ENCODE data around the gene CADPS.

Gene CADPS

DNA sequence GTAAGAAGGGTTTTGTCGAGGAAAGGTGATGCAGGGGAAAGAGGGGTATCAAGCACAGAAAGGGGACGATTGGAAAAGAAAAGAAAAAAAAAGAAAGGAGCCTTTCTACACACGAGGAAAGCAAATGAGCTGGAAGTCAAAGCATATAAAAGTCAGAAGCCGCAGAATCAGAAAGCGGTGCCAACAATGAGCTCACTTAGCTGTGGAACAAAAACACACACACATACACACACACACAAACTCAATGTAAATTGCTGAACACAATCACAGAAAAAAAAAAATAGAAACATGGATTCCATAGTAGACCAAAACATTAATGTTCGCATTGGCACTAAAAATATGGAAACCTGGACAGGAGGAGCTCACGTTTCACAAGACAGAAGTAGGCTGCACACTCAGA, 438.4 kb downstream of the CADPS start:
- H3K4me3 ChIP-seq (replicated peaks; ENCODE audit: low read depth, low read length): no peak overlapping the region
- TF ChIP-seq, protein P1, sequence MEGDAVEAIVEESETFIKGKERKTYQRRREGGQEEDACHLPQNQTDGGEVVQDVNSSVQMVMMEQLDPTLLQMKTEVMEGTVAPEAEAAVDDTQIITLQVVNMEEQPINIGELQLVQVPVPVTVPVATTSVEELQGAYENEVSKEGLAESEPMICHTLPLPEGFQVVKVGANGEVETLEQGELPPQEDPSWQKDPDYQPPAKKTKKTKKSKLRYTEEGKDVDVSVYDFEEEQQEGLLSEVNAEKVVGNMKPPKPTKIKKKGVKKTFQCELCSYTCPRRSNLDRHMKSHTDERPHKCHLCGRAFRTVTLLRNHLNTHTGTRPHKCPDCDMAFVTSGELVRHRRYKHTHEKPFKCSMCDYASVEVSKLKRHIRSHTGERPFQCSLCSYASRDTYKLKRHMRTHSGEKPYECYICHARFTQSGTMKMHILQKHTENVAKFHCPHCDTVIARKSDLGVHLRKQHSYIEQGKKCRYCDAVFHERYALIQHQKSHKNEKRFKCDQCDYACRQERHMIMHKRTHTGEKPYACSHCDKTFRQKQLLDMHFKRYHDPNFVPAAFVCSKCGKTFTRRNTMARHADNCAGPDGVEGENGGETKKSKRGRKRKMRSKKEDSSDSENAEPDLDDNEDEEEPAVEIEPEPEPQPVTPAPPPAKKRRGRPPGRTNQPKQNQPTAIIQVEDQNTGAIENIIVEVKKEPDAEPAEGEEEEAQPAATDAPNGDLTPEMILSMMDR (IDR thresholded peaks at IDR 0.05; ENCODE audit: insufficient read depth, low read length, poor library complexity, severe bottlenecking): no peak
- no peaks in the 10 kb centered on the region for H3K27me3 ChIP-seq (replicated peaks; ENCODE audit: control insufficient read depth, insufficient read depth, low read length)
- H3K36me3 ChIP-seq (ENCODE audit: control insufficient read depth, insufficient read depth, low read length): no peaks in the 10 kb centered on the region
- no peak for DNase-seq (ENCODE audit: extremely low read depth, insufficient read length)

DNA sequence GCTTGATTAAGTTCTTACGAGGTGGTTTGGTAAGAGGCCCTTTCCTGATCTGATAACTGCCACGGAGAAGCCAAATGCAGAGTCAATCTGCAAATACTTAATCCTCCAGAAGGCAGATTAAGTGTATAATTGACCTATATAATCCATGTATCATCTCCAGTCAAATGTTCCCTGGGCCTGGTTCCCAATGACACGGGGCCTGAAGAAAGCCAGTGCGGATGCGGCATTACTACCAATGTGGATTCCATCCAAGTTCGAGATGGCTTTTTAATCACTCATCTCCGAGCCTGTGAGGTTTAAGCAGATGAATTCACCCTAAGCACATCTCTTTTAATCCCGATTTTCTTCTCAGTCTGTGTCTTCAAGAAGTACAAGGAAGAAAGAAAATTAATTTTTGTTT, 441.8 kb downstream of the CADPS start:
- no peaks in the 10 kb centered on the region for H3K27me3 ChIP-seq (replicated peaks; ENCODE audit: control insufficient read depth, insufficient read depth, low read length)

DNA sequence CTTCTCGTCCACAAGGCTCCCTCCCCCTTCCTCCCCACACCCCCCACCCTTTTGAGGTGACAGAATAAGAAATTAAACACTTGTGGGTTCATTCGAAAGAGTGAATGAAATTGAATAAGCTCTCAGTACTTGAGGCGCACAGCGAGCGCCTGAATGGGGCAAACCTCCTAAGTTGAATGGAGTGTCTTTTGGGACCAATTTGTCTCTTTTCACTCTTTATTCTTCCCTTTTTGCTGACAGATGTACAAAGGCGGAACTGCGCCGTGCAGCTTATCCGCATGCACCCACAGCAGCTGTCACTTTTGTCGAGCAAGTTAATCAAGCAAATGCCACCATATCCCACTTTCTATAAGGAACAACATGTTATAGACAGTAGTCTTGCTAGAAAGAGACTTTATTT, 454.0 kb downstream of the CADPS start:
- no peaks in the 10 kb centered on the region for H3K27me3 ChIP-seq (replicated peaks; ENCODE audit: control insufficient read depth, insufficient read depth, low read length)
- TF ChIP-seq, protein P1 (IDR thresholded peaks at IDR 0.05; ENCODE audit: insufficient read depth, low read length, poor library complexity, severe bottlenecking): no peak
- H3K4me3 ChIP-seq (replicated peaks; ENCODE audit: low read depth, low read length): no peak overlapping the region
- DNase-seq (ENCODE audit: extremely low read depth, insufficient read length): no peak
- no peaks in the 10 kb centered on the region for H3K36me3 ChIP-seq (ENCODE audit: control insufficient read depth, insufficient read depth, low read length)

More for the DNA sequence above, 441.8 kb downstream of the CADPS start:
- Histone ChIP-seq H3K4me3 (replicated peaks; ENCODE audit: low read depth, low read length) (no peak overlapping the region), H3K36me3 (ENCODE audit: control insufficient read depth, insufficient read depth, low read length) (no peaks in the 10 kb centered on the region)
- TF ChIP-seq, protein P1 (IDR thresholded peaks at IDR 0.05; ENCODE audit: insufficient read depth, low read length, poor library complexity, severe bottlenecking): no peak
- no peak for DNase-seq (ENCODE audit: extremely low read depth, insufficient read length)

DNA sequence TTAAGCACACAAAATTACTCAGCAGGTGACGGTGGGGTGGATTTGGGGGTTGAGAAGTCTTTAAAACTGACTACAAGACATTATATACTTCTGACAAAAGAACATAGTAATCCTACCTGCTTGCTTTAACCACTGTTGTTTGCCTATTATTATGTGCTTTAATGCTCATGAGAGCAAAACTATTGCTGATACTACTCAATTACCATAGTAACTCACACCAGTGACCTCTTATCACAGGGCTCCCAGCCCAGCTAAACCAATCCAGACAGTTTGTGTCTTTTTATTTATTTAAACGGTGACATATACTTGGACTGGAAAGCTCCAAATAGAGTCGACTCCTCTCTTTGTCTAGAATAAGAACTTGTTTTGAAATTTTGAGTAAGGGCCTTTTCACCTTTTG, 459.1 kb downstream of the CADPS start:
- H3K4me3 ChIP-seq (replicated peaks; ENCODE audit: low read depth, low read length): no peak overlapping the region
- H3K36me3 ChIP-seq (ENCODE audit: control insufficient read depth, insufficient read depth, low read length): no peaks in the 10 kb centered on the region
- TF ChIP-seq, protein P1 (IDR thresholded peaks at IDR 0.05; ENCODE audit: insufficient read depth, low read length, poor library complexity, severe bottlenecking): no peak
- DNase-seq (ENCODE audit: extremely low read depth, insufficient read length): no peak
- no peaks in the 10 kb centered on the region; the same call in 1 of the 2 replicates for H3K27me3 ChIP-seq (replicated peaks; ENCODE audit: control insufficient read depth, insufficient read depth, low read length)

DNA sequence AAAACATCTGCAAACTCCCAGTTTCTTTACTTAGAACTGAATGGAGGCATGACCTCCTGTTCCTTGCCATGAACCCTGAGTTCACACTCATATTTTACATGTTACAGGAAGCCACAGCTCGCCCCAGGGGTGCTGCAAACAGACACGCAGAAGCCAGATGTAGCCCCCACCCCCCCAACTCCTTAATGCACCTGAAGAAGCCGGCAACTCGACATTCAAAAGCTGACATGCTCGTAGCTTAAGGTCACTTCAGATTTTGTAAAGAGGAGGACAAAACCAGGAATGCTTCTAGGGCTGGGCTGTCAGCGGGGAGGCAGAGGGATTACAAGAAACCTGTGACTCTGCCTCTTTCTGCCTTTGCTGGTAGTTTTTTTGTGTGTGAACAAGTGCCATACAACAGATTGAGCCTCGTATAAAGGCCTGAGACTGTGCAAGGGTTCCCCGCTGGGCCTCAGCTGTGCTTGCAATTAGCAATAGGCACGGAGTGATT, 459.9 kb downstream of the CADPS start:
- DNase-seq (ENCODE audit: extremely low read depth, insufficient read length): no peak
- H3K27me3 ChIP-seq (replicated peaks; ENCODE audit: control insufficient read depth, insufficient read depth, low read length): no peaks in the 10 kb centered on the region; the same call in 1 of the 2 replicates
- TF ChIP-seq, protein P1 (IDR thresholded peaks at IDR 0.05; ENCODE audit: insufficient read depth, low read length, poor library complexity, severe bottlenecking): no peak
- H3K36me3 ChIP-seq (ENCODE audit: control insufficient read depth, insufficient read depth, low read length): no peaks in the 10 kb centered on the region
- no peak overlapping the region for H3K4me3 ChIP-seq (replicated peaks; ENCODE audit: low read depth, low read length)

DNA sequence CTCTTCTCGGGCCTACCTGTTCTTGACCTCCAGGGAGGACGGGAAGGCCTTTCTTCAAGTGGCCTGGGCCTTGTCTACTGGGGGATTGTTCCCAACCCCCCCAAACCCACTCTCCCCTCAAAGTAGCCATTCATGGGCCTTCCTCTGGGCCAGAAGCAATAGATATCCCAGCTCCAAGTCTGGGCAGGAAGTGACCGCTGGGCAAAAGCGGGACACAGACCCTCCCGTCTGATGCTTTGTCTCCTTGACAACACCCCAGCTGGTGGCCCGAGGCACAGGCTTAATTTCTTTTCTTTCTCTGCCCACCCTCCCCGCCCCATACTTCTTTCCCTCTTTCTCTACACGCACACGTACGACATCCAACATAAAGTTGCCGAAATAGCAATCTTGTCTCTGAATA, 460.4 kb downstream of the CADPS start:
- TF ChIP-seq, protein P1 (IDR thresholded peaks at IDR 0.05; ENCODE audit: insufficient read depth, low read length, poor library complexity, severe bottlenecking): no peak
- no peak for DNase-seq (ENCODE audit: extremely low read depth, insufficient read length)
- Histone ChIP-seq H3K27me3 (replicated peaks; ENCODE audit: control insufficient read depth, insufficient read depth, low read length) (no peaks in the 10 kb centered on the region; the same call in 1 of the 2 replicates), H3K4me3 (replicated peaks; ENCODE audit: low read depth, low read length) (no peak overlapping the region), H3K36me3 (ENCODE audit: control insufficient read depth, insufficient read depth, low read length) (no peaks in the 10 kb centered on the region)

Measured in GM06990 (cell line).